K562 (cell line): ENCODE results near the gene SLC38A1. TPM values are rescaled to one million over a fixed set of nuclear protein-coding genes. Genes with fewer than 3 reads are reported as not detected.
A peak's percentile ranks its signal among the peaks of the same experiment; 100 is the strongest.
"Not testable (repeated sequence)": the region's sequence is repeated elsewhere in the genome, so short reads cannot be mapped to it uniquely, and the experiment has no call there.

Source experiments
- ATAC-seq: fragments of 200-7000 bp; cut with Tn5 transposase; 3 replicates; pipeline ENCODE4 v1.9.1; 2020; ENCODE audit warnings: moderate library complexity
- BruUV-seq: library from RNA; stranded (reverse); fragments of 400-500 nt; replicated peaks from 2 replicates; lab custom pipeline; 2021; lab: Mats Ljungman, UMichigan
- CTCF ChIA-PET: fragments of 300-600 bp; formaldehyde crosslinking; extraction: SDS; loops from one replicate; lab custom pipeline; 2021; ENCODE audit warnings: low intra/inter-chr PET ratio; lab: Yijun Ruan, JAX
- POLR2A ChIA-PET: fragments of 300-600, 350-650 bp; sonication (Branson Sonifier 250); formaldehyde crosslinking; extraction: SDS; loops from one replicate; lab custom pipeline; 2021; ENCODE audit warnings: antibody characterized with exemption, inconsistent platforms; lab: Yijun Ruan, JAX
- DNase-seq, 4 experiments: peaks; one replicate each; pipeline versions ENCODE4 v3.0.0 to v3.0.0-alpha.2; 2011 to 2018; ENCODE audit warnings: low spot score in 3 of 4, mixed read lengths in 3 of 4; ENCODE audit errors: extremely low read depth in 1 of 4
- FAIRE-seq: peaks from 2 replicates; lab custom pipeline; 2011; peaks lifted over from hg19 to GRCh38; lab: Jason Lieb, UNC
- H2AFZ ChIP-seq: 2 replicates; pipeline ENCODE4 v1.6.0; 2011; ENCODE audit warnings: low read depth, low read length, control low read depth, inconsistent platforms
- H3K27ac ChIP-seq: fragments of 200-600 bp; 3 replicates; pipeline ENCODE4 v1.8.0; 2011; ENCODE audit warnings: low read depth, mild to moderate bottlenecking, control low read depth, inconsistent platforms, low read length, moderate library complexity, mixed read lengths; ENCODE audit errors: extremely low read depth
- H3K27me3 ChIP-seq, 2 experiments: fragments of 300-600 bp in 1 of 2; 2 replicates in 1 of 2; 3 replicates in 1 of 2; pipeline versions ENCODE4 v1.6.0 to v1.8.0; 2011; ENCODE audit warnings: inconsistent platforms in 2 of 2, low read length in 2 of 2, mild to moderate bottlenecking in 1 of 2, mixed read lengths in 1 of 2, moderate library complexity in 1 of 2; ENCODE audit not compliant: control insufficient read depth in 2 of 2, insufficient read depth in 2 of 2
- H3K36me3 ChIP-seq: fragments of 300-600 bp; 3 replicates; pipeline ENCODE4 v1.8.0; 2011; ENCODE audit warnings: mild to moderate bottlenecking, low read length, inconsistent platforms; ENCODE audit not compliant: control insufficient read depth, insufficient read depth
- H3K4me1 ChIP-seq, 2 experiments: fragments of 200-600 bp in 1 of 2; replicated peaks in 1 of 2; 2 replicates in 1 of 2; 3 replicates in 1 of 2; pipeline versions ENCODE4 v1.5.1 to v1.8.0; 2011; ENCODE audit warnings: inconsistent platforms in 2 of 2, low read length in 2 of 2, mild to moderate bottlenecking in 1 of 2, mixed read lengths in 1 of 2, moderate library complexity in 1 of 2; ENCODE audit not compliant: control insufficient read depth in 2 of 2, insufficient read depth in 2 of 2
- H3K4me2 ChIP-seq: 2 replicates; pipeline ENCODE4 v1.6.1; 2011; ENCODE audit warnings: low read length, control low read depth, inconsistent platforms, mixed read lengths; ENCODE audit not compliant: insufficient read depth
- H3K4me3 ChIP-seq: fragments of 200-600 bp; sonication (generic), shearing (Covaris generic); 2 replicates; pipeline ENCODE4 v1.5.1; 2016; ENCODE audit warnings: control low read depth, inconsistent platforms
- H3K79me2 ChIP-seq: fragments of 200-600 bp; 3 replicates; pipeline ENCODE4 v1.8.0; 2011; ENCODE audit warnings: low read length, inconsistent platforms; ENCODE audit not compliant: control insufficient read depth, insufficient read depth
- H3K9ac ChIP-seq, 2 experiments: 2 replicates each; pipeline versions ENCODE4 v1.6.0 to v1.6.1; 2011; ENCODE audit warnings: low read depth in 2 of 2, low read length in 2 of 2, control low read depth in 1 of 2, inconsistent platforms in 1 of 2, mild to moderate bottlenecking in 1 of 2, mixed read lengths in 1 of 2; ENCODE audit not compliant: insufficient read depth in 1 of 2
- H3K9me1 ChIP-seq: one replicate; pipeline ENCODE4 v1.6.0; 2011; ENCODE audit warnings: inconsistent platforms, mild to moderate bottlenecking, low read length, moderate library complexity; ENCODE audit not compliant: control insufficient read depth, insufficient read depth
- H3K9me3 ChIP-seq: replicated peaks from 2 replicates; pipeline ENCODE4 v1.5.1; 2011; ENCODE audit warnings: low read depth, low read length, inconsistent platforms; ENCODE audit not compliant: control insufficient read depth, insufficient read depth
- H4K20me1 ChIP-seq: replicated peaks from 2 replicates; pipeline ENCODE4 v1.6.1; 2011; ENCODE audit warnings: low read length, inconsistent platforms, mixed read lengths; ENCODE audit not compliant: control insufficient read depth, insufficient read depth
- ARID3A ChIP-seq: IDR thresholded peaks from 2 replicates; pipeline ENCODE4 v1.6.1; 2012; ENCODE audit warnings: low read depth, low read length, improper control_type of control experiment, borderline replicate concordance
- CREM ChIP-seq: IDR thresholded peaks from 2 replicates; pipeline ENCODE4 v1.6.1; 2014; ENCODE audit warnings: antibody characterized with exemption, low read depth
- EGR1 ChIP-seq: fragments of 450-650 bp; conservative IDR thresholded peaks from 2 replicates; pipeline ENCODE4 v1.6.1; 2017; ENCODE audit warnings: mild to moderate bottlenecking
- HDAC6 ChIP-seq: IDR thresholded peaks from 2 replicates; pipeline ENCODE4 v1.6.1; 2012; ENCODE audit warnings: low read depth, mild to moderate bottlenecking, control low read depth, inconsistent platforms, low read length, moderate library complexity
- HDGF ChIP-seq: fragments of 450-650 bp; IDR thresholded peaks from 2 replicates; pipeline ENCODE4 v1.6.1; 2016
- NFIX ChIP-seq: fragments of 250-450 bp; sonication (Bioruptor Pico); IDR thresholded peaks from 2 replicates; pipeline ENCODE4 v1.4.0; 2020; ENCODE audit warnings: low read depth, mild to moderate bottlenecking, moderate library complexity
- PRPF4 ChIP-seq: fragments of 200-400 bp; formaldehyde crosslinking; IDR thresholded peaks from one replicate; pipeline ENCODE4 v1.6.1; 2017; ENCODE audit warnings: low read length, low read depth, mild to moderate bottlenecking; ENCODE audit not compliant: insufficient read depth, poor library complexity, severe bottlenecking
- SRSF7 ChIP-seq: fragments of 200-400 bp; formaldehyde crosslinking; optimal IDR thresholded peaks from 2 replicates; pipeline ENCODE3; 2017; ENCODE audit warnings: mild to moderate bottlenecking, low read depth, low read length
- ZBTB17 ChIP-seq: fragments of 450-650 bp; formaldehyde crosslinking; IDR thresholded peaks from 2 replicates; pipeline ENCODE4 v1.4.0; 2020; ENCODE audit warnings: mild to moderate bottlenecking
- ZKSCAN3 ChIP-seq: fragments of 250-450 bp; sonication (Bioruptor Pico); IDR thresholded peaks from 2 replicates; pipeline ENCODE4 v1.4.0; 2020
- ZNF140 ChIP-seq: fragments of 250-450 bp; sonication (Bioruptor Pico); IDR thresholded peaks from 2 replicates; pipeline ENCODE4 v1.8.0; 2021; ENCODE audit warnings: moderate library complexity, mild to moderate bottlenecking, inconsistent platforms
- ZNF23 ChIP-seq: fragments of 250-450 bp; sonication (Bioruptor Pico); IDR thresholded peaks from 2 replicates; pipeline ENCODE4 v1.4.0; 2020; ENCODE audit warnings: mild to moderate bottlenecking
- ZNF324 ChIP-seq: fragments of 250-450 bp; sonication (Bioruptor Pico); IDR thresholded peaks from 2 replicates; pipeline ENCODE4 v1.4.0; 2020; ENCODE audit warnings: mild to moderate bottlenecking
- ZNF668 ChIP-seq: fragments of 250-450 bp; sonication (Bioruptor Pico); IDR thresholded peaks from 2 replicates; pipeline ENCODE4 v1.8.0; 2022; ENCODE audit warnings: mild to moderate bottlenecking, inconsistent platforms
- WGBS: fragments of 100-300 bp; shearing (Covaris generic); methylation state at CpG from one replicate; pipeline ENCODE4 v1.1.6; 2016; ENCODE audit warnings: low coverage, mixed read lengths; ENCODE audit not compliant: insufficient coverage; ENCODE audit errors: missing lambda C conversion rate; 5-methylcytosine and 5-hydroxymethylcytosine counted together
- in situ Hi-C: fragments of 300-500 bp; cut with MboI; formaldehyde crosslinking; loops from 4 replicates; pipeline ENCODE4 v1.15.0; 2018; ENCODE audit warnings: inconsistent platforms, mixed read lengths
- intact Hi-C: fragments of 100-400 bp; cut with micrococcal nuclease; formaldehyde crosslinking; loops from 2 replicates; pipeline ENCODE4 v1.14.2; 2022
- polyA plus RNA-seq, 8 experiments: library from polyadenylated mRNA; depleted of rRNA in 4 of 8; stranded (reverse) in 5 of 8; unstranded in 3 of 8; fragments of >200 nt; fragmentation: Nextera tagmentation in 2 of 8; fragmentation: Illumina TruSeq in 1 of 8; extraction: Ambion mirVana in 2 of 8; extraction: Trizol in 1 of 8; gene quantifications; 2 replicates each; pipeline versions ENCODE4 v1.2.1 to v1.2.3, GENCODE V29; 2011 to 2014; ENCODE audit warnings: inconsistent platforms in 1 of 8, missing spikeins in 1 of 8
- total RNA-seq, 7 experiments: library from RNA; depleted of rRNA in 6 of 7; stranded (reverse); fragments of >200 nt in 6 of 7; fragmentation: Illumina TruSeq in 2 of 7; extraction: Trizol in 2 of 7; gene quantifications; 2 replicates each; pipeline versions ENCODE4 v1.2.1 to v1.2.3, GENCODE V29; 2011 to 2021; ENCODE audit warnings: low replicate concordance in 1 of 7

Gene SLC38A1
- total and polyA plus RNA-seq, 9 of the 15 experiments (the other 6 are each of a cell fraction or from before 2014, with no cell fraction given) = 51.9 to 112 (median 75.0) TPM

DNA sequence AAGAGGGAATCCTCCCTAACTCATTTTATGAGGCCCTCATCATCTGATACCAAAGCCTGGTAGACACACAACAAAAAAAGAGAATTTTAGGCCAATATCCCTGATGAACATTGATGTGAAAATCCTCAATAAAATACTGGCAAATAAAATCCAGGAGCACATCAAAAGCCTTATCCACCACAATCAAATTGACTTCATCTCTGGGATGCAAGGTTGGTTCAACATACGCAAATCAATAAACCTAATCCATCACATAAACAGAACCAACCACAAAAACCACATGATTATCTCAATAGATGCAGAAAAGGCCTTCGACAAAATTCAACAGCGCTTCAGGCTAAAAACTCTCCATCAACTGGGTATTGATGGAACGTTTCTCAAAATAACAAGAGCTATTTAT is 18.9 kb downstream of the SLC38A1 start:
- peak; percentile 98 for TF ChIP-seq ZNF324 (CRISPR knock-in tag)
- H3K27ac ChIP-seq, DNase-seq, BruUV-seq, H3K9me1 ChIP-seq, H3K9ac ChIP-seq, FAIRE-seq, H3K4me1 ChIP-seq, H3K4me3 ChIP-seq, H3K9me3 ChIP-seq, H3K4me2 ChIP-seq, in situ Hi-C loops, H3K27me3 ChIP-seq, ATAC-seq, H4K20me1 ChIP-seq, POLR2A ChIA-PET, CTCF ChIA-PET, H2AFZ ChIP-seq: not testable (repeated sequence)
- peaks cover 91% of the 10 kb centered on the region for H3K79me2 ChIP-seq
- WGBS = 48% methylated on average over 4 of the region's 4 CpGs
- intact Hi-C loops = loop anchor here (10.0 kb wide), 1 partner anchor 1035 kb away; the partner anchor contains the start of gene ANO6
- peaks cover 39% of the 10 kb centered on the region; the same call in 2 of the 3 replicates for H3K36me3 ChIP-seq

GRCh38 chr12:46246021-46246700 is 22.7 kb downstream of the SLC38A1 start:
- intact Hi-C loops (no loop called here), in situ Hi-C loops (no loop called here)
- Histone ChIP-seq H3K9me3 (no peaks in the 10 kb centered on the region; the same call in 1 of the 2 replicates), H3K79me2 (peaks cover 92% of the 10 kb centered on the region), H3K27ac (no peak overlapping the region), H2AFZ (no peak overlapping the region), H3K9ac (no peak overlapping the region), H3K4me1 (no peaks in the 10 kb centered on the region), H3K27me3 (no peaks in the 10 kb centered on the region), H3K4me2 (no peak overlapping the region), H3K4me3 (no peak overlapping the region), H4K20me1 (no peaks in the 10 kb centered on the region), H3K36me3 (peaks cover 44% of the 10 kb centered on the region), H3K9me1 (no peaks in the 10 kb centered on the region)
- BruUV-seq = no TSS peak
- ChIA-PET CTCF (no interaction called here), POLR2A (interaction anchor here (1.6 to 2.2 kb wide), 2 partner anchors 11 to 22 kb away, joined by 3 to 7 read pairs; no protein-coding TSS in a partner anchor)
- DNase-seq (no peak), ATAC-seq (no peak), FAIRE-seq (no peak)
- TF ChIP-seq EGR1 = no peak
- TF ChIP-seq ZNF140 (CRISPR knock-in tag) = no peak
- no peak for TF ChIP-seq ZBTB17 (CRISPR knock-in tag)
- TF ChIP-seq HDGF = no peak
- no peak for TF ChIP-seq SRSF7
- TF ChIP-seq ZNF668 (CRISPR knock-in tag) = no peak
- TF ChIP-seq HDAC6 = no peak
- no peak for TF ChIP-seq PRPF4
- no peak for TF ChIP-seq ZKSCAN3 (CRISPR knock-in tag)
- TF ChIP-seq CREM = no peak
- TF ChIP-seq ARID3A = no peak
- no peak for TF ChIP-seq NFIX (CRISPR knock-in tag)
- no peak for TF ChIP-seq ZNF23
- WGBS = 90% methylated on average over 15 of the region's 15 CpGs
